GM18870 (cell line): Measurements from ENCODE around the gene ZNF83.
A peak's percentile ranks its signal among the peaks of the same experiment; 100 is the strongest.
"Not testable (repeated sequence)": the region's sequence is repeated elsewhere in the genome, so short reads cannot be mapped to it uniquely, and the experiment has no call there.

Experiments used
- ATAC-seq: cut with Tn5 transposase; IDR thresholded peaks from one replicate; pipeline ENCODE4 v1.9.1; 2021; ENCODE audit warnings: moderate library complexity; ENCODE audit not compliant: unreplicated experiment

The ZNF83 gene

DNA sequence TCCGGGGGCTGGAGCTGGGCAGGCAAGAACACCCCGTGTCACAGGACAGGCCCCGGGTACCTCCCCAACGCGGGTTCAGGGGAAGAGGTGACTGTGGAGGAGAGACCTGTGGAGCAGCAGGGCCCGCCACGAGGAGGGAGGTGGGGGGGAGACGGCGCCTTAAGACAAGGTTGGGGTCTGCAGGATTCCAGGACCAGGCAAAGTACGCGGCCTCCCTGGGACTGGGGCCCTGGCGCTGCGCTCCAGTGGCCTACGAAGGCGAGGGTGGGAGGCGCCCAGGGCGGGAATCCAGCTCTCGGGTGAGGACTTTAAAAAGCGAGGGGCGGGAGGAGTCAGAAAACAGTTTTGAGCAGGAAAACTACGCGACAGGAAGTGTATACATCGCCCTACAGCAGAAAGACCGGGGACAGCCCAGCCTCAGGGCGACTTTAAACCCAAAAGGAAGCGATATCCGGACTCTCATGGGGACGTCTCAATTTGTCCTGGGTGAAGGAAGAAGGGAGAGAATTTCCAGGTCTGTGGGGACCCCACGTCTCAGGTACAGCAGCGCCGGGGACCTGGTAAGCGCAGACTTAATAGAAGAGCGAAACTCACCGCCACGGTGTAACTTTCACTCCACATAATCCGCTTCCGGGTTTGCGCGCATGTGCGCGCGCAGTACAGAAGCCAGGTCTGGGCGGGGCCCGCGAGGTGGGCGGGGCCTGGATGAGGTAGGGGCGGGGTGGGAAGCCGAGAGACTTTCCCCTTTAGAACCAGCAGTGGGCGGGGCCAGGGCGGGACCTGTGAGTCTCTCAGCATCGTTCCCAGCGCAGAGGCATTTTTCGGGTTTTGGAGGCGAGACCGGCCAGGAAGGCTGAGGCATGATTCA lies at the start of gene ZNF83:
TSS of gene ZNF83 (minus strand) at position 638 of the 868 bp plus-strand sequence.
- peak; percentile 73 for ATAC-seq

DNA sequence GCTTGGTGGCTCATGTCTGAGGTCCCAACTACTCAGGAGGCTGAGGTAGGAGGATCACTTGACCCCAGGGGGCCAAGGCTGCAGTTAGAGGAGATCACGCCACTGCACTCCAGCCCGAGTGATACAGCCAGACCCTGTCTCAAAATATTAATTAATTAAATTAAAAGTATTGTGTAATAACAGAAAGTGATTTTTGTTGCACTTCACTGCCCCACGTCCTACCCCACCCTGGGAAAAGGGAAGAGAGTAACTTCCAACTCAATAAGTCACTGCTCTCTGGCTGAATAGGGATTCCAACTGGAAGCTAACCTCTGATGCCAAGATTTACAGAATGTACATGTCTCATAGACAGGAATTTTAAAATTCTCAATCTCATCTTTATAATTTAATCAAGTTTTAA lies 49.5 kb upstream of the ZNF83 start:
- no peak for ATAC-seq

DNA sequence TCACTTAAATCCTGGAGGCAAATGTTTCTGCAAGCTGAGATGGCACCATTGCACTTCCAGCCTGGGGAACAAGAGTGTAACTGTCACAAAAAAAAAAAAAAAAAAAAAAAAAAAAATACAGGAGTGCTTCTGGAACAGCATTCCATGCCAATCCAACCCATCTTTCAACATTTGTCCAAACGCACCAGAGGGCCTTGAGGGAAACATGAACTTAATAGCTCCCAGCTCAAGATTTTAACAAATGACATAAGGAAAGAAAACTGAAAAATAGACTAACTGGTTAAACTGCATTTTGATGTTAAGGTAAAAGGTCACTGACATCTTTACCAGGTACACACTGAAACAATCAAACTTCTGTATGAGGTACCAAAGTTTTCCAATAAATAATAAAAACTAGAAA lies 47.7 kb upstream of the ZNF83 start:
- ATAC-seq, result no peak

GRCh38 chr19:52681216-52681615 lies 43.1 kb upstream of the ZNF83 start:
- ATAC-seq, result not testable (repeated sequence)

DNA sequence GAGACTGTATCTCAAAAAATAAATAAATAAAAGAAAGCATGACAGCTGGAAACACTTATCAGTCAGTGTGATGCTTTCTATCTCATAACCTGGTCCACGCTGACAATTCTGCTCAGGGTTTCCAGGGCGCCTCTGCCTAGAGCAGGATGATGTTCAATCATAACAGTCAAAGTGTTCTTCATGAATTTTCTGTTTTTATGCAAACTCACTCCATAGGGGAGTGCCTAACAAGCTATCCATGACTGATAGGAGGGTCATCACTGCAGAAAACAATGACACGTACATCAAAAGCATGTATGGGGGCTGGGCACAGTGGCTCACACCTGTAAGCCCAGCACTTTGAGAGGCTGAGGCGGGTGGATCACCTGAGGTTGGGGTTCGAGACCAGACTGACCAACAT lies 41.4 kb upstream of the ZNF83 start:
- no peak for ATAC-seq

- not testable (repeated sequence) for ATAC-seq
Observed at GRCh38 chr19:52675239-52675638, 37.1 kb upstream of the ZNF83 start.

GRCh38 chr19:52673014-52673413 lies 34.9 kb upstream of the ZNF83 start:
- no peak for ATAC-seq

GRCh38 chr19:52670046-52670445 lies 31.9 kb upstream of the ZNF83 start:
- ATAC-seq, result no peak

DNA sequence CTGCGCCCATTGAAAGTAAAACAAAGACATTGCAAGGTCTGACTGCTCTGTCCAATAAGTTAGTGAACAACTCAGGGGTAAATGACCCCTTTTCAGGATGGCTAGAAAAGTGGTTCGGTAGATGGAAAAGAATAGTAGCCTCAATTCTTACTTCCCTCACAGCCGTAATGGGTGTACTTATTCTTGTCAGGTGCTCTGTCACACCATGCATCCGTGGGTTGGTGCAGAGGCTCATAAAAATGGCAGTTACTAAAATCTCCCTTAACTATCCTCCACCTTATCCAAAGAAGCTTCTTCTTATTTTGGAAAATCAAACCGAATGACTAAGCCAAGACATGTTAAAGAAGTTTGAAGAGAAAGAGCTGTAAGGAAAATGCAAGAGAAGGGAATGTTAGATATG lies 31.4 kb upstream of the ZNF83 start:
- no peak for ATAC-seq

DNA sequence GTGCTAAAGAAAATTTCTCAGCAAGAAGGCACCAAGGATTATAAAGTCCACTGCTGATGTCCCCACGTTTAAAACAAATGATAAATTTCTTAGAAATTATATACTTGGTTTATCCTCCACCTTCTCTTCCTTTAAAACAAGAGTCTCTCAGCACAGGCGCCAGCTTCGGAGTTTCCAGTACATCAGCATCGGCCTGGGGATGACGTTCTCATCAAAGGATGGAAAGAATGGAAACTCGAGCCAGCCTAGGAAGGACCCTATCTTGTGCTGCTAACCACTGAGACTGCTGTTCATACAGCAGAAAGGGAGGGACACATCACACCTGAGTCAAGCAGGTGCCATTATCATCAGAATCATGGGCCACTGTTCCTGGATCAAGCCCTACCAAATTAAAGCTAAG lies 29.8 kb upstream of the ZNF83 start:
- no peak for ATAC-seq

- ATAC-seq, result no peak
Observed at GRCh38 chr19:52666506-52666905, 28.4 kb upstream of the ZNF83 start.

DNA sequence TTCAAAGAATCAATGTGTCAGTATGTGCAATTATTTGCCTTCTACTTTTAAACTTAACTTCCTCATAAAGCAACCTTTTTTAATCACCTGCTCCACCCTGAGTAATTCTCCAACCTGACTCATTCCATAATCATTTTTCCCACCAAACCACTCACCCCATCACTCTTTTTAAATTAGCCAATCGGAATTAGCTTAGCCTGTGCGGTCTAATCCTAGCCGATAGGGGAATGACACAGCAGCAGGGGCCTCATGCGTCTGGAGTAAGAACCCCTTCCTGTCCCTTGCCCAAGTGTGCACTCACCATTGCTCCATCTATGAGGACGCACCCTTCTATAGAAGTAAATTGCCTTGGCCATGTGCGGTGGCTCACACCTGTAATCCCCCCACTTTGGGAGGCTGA lies 27.4 kb upstream of the ZNF83 start:
- no peak for ATAC-seq

- no peak for ATAC-seq
Observed at GRCh38 chr19:52665027-52665426, 26.9 kb upstream of the ZNF83 start.

DNA sequence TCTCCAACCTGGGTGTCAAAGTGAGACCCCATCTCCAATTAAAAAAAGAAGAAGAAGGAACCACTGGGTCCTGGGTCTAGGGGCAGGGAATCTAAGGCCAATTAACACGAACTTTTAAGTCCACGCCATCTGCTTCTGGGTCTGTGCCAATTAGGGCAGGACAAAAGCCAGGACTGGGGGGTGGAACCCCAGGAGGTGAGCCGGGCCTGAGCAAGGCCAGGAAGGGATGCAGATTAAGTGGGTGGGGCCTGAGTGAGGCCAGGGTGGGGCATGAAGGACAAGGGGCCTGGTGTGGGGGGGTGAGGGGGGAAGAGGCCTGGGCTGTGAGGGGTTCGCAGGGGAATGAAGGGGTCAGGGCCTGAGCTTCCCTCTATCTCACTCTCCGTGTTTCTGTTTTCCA lies 26.3 kb upstream of the ZNF83 start:
- ATAC-seq, result no peak

DNA sequence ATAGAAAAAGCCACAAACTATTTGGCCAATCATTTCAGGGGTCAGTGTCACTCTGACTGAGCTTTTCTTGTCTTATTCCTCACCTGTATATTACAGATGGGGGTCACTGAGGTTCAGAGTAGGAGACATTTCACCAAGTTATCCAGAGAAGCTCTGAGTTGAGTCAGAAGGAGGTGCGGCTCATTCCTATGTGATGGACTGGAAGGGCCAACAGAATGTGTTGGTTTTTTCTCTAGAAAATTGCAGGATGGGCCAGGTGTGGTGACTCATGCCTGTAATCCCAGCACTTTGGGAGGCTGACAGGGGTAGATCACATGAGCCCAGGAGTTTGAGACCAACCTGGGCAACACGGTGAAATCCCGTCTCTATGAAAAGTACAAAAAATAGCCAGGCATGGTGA lies 24.5 kb upstream of the ZNF83 start:
- ATAC-seq, result no peak

- ATAC-seq, result no peak
Observed at GRCh38 chr19:52660981-52661380, 22.8 kb upstream of the ZNF83 start.

DNA sequence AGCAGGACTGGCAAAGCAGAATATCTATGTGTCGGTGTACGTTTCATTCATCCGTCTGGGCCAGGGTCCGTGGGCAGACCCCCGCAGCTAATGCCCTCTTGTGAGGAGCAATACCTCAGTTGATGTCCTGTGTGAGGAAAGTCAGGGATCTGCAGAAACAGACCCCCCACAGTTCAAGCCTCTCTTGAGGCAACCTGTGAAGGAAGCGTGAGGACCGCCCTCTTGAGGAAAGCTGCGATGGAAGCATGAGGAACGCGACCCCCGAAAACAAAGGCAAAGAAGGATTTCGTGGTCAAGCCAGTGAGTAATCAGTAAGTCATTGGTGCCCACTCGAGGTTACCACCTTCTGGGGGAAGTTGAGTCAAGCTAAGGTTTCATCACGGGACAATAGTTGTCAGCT lies 20.9 kb upstream of the ZNF83 start:
- no peak for ATAC-seq

GRCh38 chr19:52658595-52658994 lies 20.4 kb upstream of the ZNF83 start:
- ATAC-seq, result no peak

DNA sequence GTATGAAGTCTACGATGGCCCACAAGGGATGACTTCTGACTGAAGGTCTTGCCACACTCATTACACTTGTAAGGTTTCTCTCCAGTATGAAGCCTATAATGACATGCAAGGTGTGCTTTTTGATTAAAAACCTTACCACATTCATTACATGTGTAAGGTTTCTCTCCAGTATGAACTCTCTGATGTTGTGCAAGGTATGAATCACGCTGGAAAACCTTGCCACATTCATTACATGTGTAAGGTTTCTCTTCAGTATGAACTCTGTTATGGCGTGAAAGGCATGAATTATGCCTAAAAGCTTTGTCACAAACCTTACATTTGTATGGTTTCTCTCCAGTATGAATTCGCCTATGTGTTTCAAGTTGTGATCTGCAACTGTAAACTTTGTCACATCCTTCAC lies 15.0 kb upstream of the ZNF83 start:
- no peak for ATAC-seq

GRCh38 chr19:52651956-52652355 lies 13.8 kb upstream of the ZNF83 start:
- no peak for ATAC-seq

DNA sequence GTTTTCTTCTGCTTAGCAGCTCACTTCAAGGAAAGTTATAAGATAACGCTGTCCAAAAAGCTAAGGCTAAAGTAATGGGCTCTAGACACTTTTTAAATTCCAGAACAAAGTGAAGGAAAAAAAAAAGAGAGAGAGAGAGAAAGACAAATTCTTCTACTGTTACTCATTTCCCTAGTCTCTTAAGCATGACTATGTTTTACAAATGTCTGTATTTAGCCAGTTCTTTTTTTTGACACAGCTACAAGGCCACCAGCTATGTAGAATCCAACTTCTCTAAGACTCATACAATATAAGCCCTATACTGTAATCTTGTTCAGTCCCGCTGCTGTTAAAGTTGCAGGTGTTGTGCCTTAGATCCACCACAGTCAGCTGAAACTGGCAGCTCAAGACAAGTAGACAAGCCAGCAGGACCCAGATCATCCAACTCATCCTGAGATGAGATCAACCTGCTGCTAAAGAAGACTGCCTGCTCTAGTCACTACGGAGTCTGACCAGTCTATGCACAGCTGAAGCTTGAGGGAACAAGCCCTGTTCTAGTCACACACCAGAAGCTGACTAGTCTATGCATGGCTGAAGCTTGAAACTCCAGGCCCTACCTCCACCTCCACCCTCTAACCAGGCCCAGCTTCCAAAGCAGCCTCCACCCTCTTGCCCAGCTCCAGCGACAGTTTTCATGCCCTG lies 10.3 kb upstream of the ZNF83 start:
- no peak for ATAC-seq

DNA sequence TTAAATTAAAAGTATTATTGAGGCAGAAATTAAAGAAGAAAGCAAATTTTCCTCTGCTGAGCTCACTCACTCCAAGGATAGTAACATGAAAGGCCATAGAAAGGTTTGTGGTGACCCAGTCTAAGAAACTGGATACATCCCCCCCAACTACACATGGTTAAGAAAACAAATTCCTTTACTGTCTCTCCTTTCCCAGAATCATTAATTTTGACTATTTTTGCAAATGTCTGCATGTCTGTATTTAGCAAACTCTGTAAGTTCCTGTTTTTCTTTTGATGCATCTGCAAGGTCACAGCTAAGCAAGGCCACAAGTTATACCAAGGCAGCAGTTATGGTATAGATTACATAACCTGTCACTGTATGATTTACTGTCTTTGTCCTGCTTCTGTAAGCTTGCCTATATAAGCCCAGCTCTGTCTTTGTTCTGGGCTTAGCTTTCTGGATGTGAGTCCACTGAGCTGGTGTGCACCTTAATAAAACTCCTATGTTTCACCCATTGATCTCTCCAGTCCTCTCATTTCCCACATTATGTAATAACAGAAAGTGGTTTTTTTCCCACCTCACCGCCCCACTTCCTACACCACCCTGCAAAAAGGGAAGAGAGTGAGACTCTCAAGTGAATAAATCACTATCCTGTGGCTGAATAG lies 8.5 kb upstream of the ZNF83 start:
- no peak for ATAC-seq
